OCI-M1 (cell line): ENCODE results near the gene GNG4.

Experiments used
- DNase-seq: peaks from one replicate; lab custom pipeline; 2025; lab: John Stamatoyannopoulos, UW

GNG4 gene

GRCh38 chr1:235649368-235650163, at the start of gene GNG4:
GNG4 (minus strand) TSS chr1:235649784; CDS start chr1:235583838, 65,946 bp downstream.
- no peak for DNase-seq

GRCh38 chr1:235697508-235697907, 47.9 kb upstream of the GNG4 start:
- no peak for DNase-seq

- no peak for DNase-seq
These were observed 39.8 kb upstream of the GNG4 start for GRCh38 chr1:235689356-235689755.

- DNase-seq: no peak
These were observed 38.5 kb upstream of the GNG4 start for GRCh38 chr1:235688096-235688495.

GRCh38 chr1:235683653-235684052, 34.1 kb upstream of the GNG4 start:
- no peak for DNase-seq

- DNase-seq: no peak
These were observed 32.6 kb upstream of the GNG4 start for GRCh38 chr1:235682216-235682615.

- DNase-seq: no peak
These were observed 30.1 kb upstream of the GNG4 start for GRCh38 chr1:235679644-235680043.

GRCh38 chr1:235679005-235679404, 29.4 kb upstream of the GNG4 start:
- no peak for DNase-seq

GRCh38 chr1:235675152-235675890, 25.7 kb upstream of the GNG4 start:
- DNase-seq: no peak

GRCh38 chr1:235673981-235674380, 24.4 kb upstream of the GNG4 start:
- no peak for DNase-seq

- no peak for DNase-seq
These were observed 22.4 kb upstream of the GNG4 start for GRCh38 chr1:235671992-235672391.

- DNase-seq: no peak
These were observed 20.7 kb upstream of the GNG4 start for GRCh38 chr1:235670157-235670776.

- no peak for DNase-seq
These were observed 19.7 kb upstream of the GNG4 start for GRCh38 chr1:235669277-235669676.

GRCh38 chr1:235663628-235664027, 14.0 kb upstream of the GNG4 start:
- no peak for DNase-seq

GRCh38 chr1:235661568-235661967, 12.0 kb upstream of the GNG4 start:
- no peak for DNase-seq

- no peak for DNase-seq
These were observed 9.7 kb upstream of the GNG4 start for GRCh38 chr1:235659186-235659771.

GRCh38 chr1:235657747-235658526, 8.4 kb upstream of the GNG4 start:
- DNase-seq: peak; percentile 26

- DNase-seq: no peak
These were observed 7.7 kb upstream of the GNG4 start for GRCh38 chr1:235657269-235657668.

- no peak for DNase-seq
These were observed 2.8 kb upstream of the GNG4 start for GRCh38 chr1:235652364-235652763.

- DNase-seq: no peak
These were observed 1.7 kb upstream of the GNG4 start for GRCh38 chr1:235651170-235651806.
